Measurements from ENCODE around the gene RIPPLY1.

Gene RIPPLY1

DNA sequence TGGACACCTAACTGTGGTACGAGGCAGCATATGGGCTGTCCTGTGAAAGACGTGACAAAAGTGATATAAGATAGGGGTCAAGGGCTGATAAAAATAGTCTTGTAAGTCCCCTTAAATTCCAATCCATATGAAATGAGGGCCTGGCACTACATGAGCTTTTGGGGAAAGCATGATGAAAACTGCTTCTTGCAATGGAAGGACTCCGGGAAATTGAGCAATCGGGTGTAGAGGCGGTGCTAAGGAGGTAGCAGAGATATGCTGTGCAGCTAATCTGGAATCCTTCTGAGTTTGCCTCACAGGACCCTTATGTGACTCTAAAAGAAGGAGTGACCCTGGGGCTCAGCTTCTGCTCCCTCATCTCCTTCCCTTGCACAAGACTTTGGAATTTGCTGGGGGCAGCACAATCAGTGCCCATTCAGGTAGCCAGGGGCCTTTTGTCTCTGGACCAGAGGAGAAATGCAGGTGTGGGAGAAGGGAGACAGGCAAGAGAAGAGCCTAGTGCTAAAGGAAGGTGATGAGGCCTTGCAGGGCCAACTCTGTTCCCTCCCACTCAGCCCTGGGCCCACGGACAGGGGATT is 29.9 kb upstream of the RIPPLY1 start:
- no peaks in the 10 kb centered on the region for H4K20me1 ChIP-seq (ENCODE audit: low read depth, low read length)
- H3K9ac ChIP-seq (ENCODE audit: low read length): no peak overlapping the region
- no peak overlapping the region for H3K27ac ChIP-seq (ENCODE audit: low read depth, low read length)
- no peaks in the 10 kb centered on the region for H3K9me2 ChIP-seq (replicated peaks; ENCODE audit: insufficient read depth, low read length)
- no peaks in the 10 kb centered on the region for H3F3A ChIP-seq (ENCODE audit: insufficient read depth)
- no peaks in the 10 kb centered on the region for H3K9me3 ChIP-seq (ENCODE audit: insufficient read depth, low read length)
- H2AFZ ChIP-seq (ENCODE audit: low read depth, low read length, severe bottlenecking): no peak overlapping the region
- H3K36me3 ChIP-seq (ENCODE audit: low read length): no peaks in the 10 kb centered on the region
- TF ChIP-seq, protein P1, sequence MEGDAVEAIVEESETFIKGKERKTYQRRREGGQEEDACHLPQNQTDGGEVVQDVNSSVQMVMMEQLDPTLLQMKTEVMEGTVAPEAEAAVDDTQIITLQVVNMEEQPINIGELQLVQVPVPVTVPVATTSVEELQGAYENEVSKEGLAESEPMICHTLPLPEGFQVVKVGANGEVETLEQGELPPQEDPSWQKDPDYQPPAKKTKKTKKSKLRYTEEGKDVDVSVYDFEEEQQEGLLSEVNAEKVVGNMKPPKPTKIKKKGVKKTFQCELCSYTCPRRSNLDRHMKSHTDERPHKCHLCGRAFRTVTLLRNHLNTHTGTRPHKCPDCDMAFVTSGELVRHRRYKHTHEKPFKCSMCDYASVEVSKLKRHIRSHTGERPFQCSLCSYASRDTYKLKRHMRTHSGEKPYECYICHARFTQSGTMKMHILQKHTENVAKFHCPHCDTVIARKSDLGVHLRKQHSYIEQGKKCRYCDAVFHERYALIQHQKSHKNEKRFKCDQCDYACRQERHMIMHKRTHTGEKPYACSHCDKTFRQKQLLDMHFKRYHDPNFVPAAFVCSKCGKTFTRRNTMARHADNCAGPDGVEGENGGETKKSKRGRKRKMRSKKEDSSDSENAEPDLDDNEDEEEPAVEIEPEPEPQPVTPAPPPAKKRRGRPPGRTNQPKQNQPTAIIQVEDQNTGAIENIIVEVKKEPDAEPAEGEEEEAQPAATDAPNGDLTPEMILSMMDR (IDR thresholded peaks at IDR 0.05; ENCODE audit: insufficient read depth, low read length, poor library complexity, severe bottlenecking): no peak
- TF ChIP-seq EZH2phosphoT487 (conservative IDR thresholded peaks at IDR 0.05; ENCODE audit: low read length): no peak
- no peak overlapping the region for H3K4me3 ChIP-seq (ENCODE audit: insufficient read depth, low read length, poor library complexity, severe bottlenecking)
- no peak overlapping the region for H3K4me2 ChIP-seq (ENCODE audit: low read depth, low read length, poor library complexity, severe bottlenecking)
- no peaks in the 10 kb centered on the region for H3K79me2 ChIP-seq (ENCODE audit: insufficient read depth, low read length)
- H3K27me3 ChIP-seq (ENCODE audit: low read length): no peaks in the 10 kb centered on the region

DNA sequence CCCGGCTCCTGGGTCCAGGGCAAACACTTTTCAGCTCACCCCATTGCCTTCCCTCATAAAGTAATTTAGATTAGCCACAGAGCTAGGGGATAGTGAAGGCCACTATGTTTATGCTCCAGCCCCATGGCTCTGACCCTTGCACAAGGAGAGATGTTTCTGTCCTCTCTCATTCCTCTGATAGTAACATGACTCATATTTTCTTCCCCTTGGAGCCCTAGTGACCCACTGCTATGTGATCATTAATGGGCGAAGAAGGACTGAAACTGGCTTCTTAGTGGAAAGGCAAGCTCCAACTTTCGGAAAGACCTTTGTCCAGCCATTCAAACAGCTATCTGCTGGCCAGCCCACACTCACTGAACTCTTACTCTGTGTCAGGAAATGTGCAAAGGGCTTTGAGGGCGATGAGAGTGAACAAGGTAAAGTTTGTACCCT is 29.4 kb upstream of the RIPPLY1 start:
- Histone ChIP-seq H3K36me3 (ENCODE audit: low read length) (no peaks in the 10 kb centered on the region), H4K20me1 (ENCODE audit: low read depth, low read length) (no peaks in the 10 kb centered on the region), H3K79me2 (ENCODE audit: insufficient read depth, low read length) (no peaks in the 10 kb centered on the region), H3K4me3 (ENCODE audit: insufficient read depth, low read length, poor library complexity, severe bottlenecking) (no peak overlapping the region), H3K9ac (ENCODE audit: low read length) (no peak overlapping the region), H2AFZ (ENCODE audit: low read depth, low read length, severe bottlenecking) (no peak overlapping the region), H3K27me3 (ENCODE audit: low read length) (no peaks in the 10 kb centered on the region), H3K27ac (ENCODE audit: low read depth, low read length) (no peak overlapping the region), H3F3A (ENCODE audit: insufficient read depth) (no peaks in the 10 kb centered on the region), H3K9me2 (replicated peaks; ENCODE audit: insufficient read depth, low read length) (no peaks in the 10 kb centered on the region), H3K4me2 (ENCODE audit: low read depth, low read length, poor library complexity, severe bottlenecking) (no peak overlapping the region), H3K9me3 (ENCODE audit: insufficient read depth, low read length) (no peaks in the 10 kb centered on the region)
- TF ChIP-seq, protein P1 (IDR thresholded peaks at IDR 0.05; ENCODE audit: insufficient read depth, low read length, poor library complexity, severe bottlenecking): no peak
- no peak for TF ChIP-seq EZH2phosphoT487 (conservative IDR thresholded peaks at IDR 0.05; ENCODE audit: low read length)

DNA sequence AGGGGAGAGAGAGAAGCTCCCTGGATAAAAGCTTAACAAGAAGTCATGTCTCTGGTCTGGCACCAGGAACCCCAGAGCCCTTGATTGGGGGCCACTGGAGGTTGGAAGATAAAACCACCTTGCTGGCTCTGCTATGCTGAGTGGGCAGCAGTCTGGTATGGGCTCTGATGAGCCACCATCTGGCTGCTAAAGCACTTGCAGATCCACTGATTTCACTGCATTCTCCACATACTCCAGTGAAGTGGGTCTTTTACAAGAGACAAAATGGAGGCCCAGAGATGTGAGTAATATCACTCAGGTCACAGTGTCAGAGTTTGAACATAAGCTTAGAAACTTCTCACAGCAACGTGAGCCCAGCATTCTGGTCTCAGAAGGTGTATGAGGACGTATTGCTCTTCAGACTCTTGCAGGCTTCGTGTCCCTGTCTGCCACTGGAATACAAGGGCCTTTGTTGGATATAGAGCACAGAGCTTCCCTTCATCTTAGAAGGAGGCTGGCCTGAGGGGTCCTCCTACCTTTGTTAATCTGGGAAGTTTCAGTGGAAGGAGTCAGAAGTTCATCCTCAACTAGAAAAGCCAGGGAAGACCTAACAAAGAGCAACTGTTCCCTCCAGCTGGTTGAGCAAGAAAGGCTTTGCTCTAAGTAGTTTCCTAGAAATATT is 28.8 kb upstream of the RIPPLY1 start:
- H3F3A ChIP-seq (ENCODE audit: insufficient read depth): no peaks in the 10 kb centered on the region
- H3K4me2 ChIP-seq (ENCODE audit: low read depth, low read length, poor library complexity, severe bottlenecking): no peak overlapping the region

More for the DNA sequence above, 28.8 kb upstream of the RIPPLY1 start:
- Histone ChIP-seq H3K27me3 (ENCODE audit: low read length) (no peaks in the 10 kb centered on the region), H3K9me3 (ENCODE audit: insufficient read depth, low read length) (no peaks in the 10 kb centered on the region), H3K9ac (ENCODE audit: low read length) (no peak overlapping the region), H3K36me3 (ENCODE audit: low read length) (no peaks in the 10 kb centered on the region), H2AFZ (ENCODE audit: low read depth, low read length, severe bottlenecking) (no peak overlapping the region), H3K27ac (ENCODE audit: low read depth, low read length) (no peak overlapping the region), H3K4me3 (ENCODE audit: insufficient read depth, low read length, poor library complexity, severe bottlenecking) (no peak overlapping the region), H3K9me2 (replicated peaks; ENCODE audit: insufficient read depth, low read length) (no peaks in the 10 kb centered on the region), H3K79me2 (ENCODE audit: insufficient read depth, low read length) (no peaks in the 10 kb centered on the region), H4K20me1 (ENCODE audit: low read depth, low read length) (no peaks in the 10 kb centered on the region)
- no peak for TF ChIP-seq EZH2phosphoT487 (conservative IDR thresholded peaks at IDR 0.05; ENCODE audit: low read length)
- TF ChIP-seq, protein P1 (IDR thresholded peaks at IDR 0.05; ENCODE audit: insufficient read depth, low read length, poor library complexity, severe bottlenecking): no peak

All from SU-DHL-6 (cell line).